HTR-8/SVneo (cell line): ENCODE data around the gene CD58.
"Not testable (repeated sequence)": the region's sequence is repeated elsewhere in the genome, so short reads cannot be mapped to it uniquely, and the experiment has no call there.

Experiments used
- DNase-seq: peaks from one replicate; pipeline ENCODE4 v3.0.0; 2011; ENCODE audit warnings: low spot score, mixed read lengths; ENCODE audit not compliant: insufficient read length
- FAIRE-seq: peaks from 2 replicates; lab custom pipeline; 2011; peaks lifted over from hg19 to GRCh38; lab: Jason Lieb, UNC

CD58 gene

DNA sequence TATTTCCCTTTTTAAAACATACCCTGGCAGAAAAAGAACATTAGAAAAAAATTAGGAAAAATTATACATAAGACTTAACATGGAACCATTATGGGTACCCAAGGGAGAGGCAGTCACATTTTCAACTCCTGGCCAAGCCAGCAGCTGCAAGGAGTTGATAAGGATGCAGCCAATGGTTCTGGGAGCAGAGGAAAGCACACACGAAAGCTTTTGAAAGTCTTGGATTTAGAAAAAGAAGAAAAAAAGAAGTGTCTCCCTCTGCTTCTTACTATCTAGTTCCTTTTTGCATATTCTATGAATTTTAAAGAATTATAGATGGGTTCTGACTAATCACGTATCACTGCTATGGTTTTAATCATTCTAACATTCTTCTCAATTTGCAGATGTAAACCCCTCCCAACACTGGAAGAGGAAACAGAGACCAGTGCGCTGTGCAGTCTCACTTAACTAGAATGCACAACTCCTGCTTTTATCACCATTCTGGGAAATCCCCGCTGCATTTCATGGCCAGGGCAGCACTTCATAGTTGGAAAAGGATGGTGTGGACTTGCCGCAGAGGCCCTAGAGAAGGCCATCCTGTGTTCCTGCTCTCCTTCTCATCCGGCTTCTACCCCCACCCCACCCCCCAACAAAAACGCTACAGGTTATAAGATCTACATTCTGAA is 2.7 kb upstream of the CD58 start:
- DNase-seq = no peak
- no peak for FAIRE-seq

DNA sequence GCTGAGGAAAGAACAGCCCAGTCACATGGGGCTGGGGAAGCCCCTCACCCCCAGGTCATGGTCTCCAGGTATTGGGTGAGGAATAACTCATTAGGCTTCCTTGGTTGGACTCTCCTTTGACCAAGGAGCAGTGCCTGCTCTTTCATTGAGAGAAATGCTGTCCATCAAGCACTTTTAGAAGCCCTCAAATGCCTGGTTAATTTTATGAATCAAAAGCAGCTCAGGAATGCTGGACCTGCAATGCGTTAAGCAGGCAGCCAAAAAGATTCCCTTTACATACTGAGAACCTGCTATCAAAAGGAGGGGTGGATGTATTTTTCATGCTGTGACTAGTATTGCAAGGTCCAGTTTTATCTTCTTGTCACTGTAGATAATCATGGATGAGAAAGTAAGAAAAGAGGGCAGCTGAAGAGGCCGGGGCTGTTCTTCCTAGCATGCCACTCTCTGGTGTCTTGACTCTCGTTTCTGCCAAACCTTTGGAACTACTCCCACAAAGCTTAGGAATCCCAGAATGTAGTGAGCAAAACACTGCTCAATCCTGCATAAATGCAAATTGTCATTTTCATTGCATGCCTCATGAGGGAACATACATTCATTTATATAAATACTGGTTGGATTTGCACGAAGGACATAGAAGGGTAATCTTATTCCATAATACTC is 2.1 kb upstream of the CD58 start:
- no peak for DNase-seq
- FAIRE-seq = no peak

DNA sequence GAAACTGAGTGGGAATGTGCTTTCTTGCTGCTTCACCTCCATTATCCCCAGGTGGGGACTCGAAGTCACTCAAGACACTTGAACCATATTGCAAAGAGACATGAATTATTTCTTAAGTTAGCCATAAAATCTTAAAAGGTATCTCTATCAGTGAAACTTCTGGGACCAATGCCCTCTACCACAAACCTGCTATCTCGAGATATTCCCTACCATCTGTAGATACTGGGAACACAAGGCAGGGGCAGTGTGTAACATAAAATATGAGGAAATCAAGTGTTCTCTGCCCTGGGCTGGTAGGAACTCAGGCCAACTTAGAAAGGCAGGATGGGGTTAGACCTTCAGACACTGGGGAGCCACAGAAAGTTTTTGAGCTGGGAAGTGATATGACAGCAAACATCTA is 1.3 kb upstream of the CD58 start:
- FAIRE-seq = no peak
- DNase-seq = no peak

DNA sequence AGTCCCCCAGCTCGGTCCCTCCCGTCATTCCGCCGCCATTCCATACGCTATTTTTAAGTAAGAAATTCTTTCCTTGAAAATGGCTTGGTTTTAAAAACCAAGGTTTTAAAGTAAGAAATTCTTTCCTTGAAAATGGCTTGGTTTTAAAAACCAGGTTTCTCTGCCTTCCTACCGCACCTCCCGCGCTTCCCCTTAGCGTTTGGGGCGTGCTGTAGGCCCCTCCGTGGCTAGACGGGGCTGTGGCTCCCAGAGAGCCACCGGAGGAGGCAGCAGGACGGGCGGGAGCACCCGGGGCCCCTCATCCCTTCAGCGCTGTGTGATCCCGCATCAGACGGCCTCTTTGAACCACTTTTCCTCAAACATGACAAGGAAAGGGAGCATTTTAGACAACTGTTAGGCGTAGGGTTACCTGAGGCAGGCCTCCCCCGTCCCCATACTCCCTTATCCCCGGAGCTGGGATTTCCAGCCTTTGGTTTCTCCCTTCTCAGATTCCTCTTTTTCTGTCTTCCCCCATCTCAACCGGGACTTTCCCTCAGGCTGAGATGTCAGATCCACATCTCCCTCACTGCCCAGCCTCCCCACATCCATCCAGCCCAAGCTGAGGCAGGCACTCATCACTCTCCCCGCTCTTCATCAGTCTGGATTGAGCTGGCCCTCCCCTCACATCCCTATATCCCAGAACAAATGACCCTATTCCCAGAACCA is 541 bp upstream of the CD58 start:
- no peak for DNase-seq
- no peak for FAIRE-seq

DNA sequence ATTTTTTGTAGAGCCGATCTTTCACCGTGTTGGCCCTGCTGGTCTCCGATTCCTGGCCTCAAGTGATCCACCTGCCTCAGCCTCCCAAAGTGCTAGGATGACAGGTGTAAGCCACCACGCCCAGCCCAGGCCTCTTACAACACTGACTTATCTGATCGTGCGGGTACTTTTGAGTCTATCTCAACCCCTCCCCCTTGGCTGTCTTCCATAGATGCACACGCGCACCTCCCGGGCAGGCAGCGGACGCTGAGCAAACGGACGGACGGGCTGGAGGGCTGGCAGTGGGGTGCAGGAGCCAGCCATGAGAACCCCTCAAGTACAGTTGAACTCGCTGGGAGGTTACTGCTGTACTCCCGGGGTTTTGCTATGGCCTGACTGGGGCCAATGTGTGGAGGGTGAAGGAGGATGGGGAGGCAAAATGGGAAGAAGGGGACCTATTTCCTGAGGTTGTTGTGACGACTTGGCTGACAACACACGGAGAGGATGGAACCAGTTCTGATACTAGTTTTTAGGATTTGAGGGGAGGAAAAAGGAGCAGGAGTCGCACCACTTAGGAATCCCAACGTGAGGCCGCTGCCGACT is 959 bp downstream of the CD58 start:
- DNase-seq (no peak), FAIRE-seq (no peak)

DNA sequence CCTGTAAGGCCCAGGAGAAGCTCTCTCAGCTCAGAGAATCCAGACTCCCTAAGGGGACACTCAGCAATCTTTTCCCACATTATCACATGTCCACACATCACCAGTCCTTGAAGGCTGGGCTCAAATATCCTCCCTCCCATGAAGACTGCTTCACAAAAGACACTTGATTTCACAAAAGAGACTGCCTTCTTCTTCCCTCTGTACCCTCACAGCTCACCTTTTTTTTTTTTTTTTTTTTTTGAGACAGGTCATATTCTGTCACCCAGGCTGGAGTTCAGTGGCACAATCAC is 1.5 kb downstream of the CD58 start:
- DNase-seq (no peak), FAIRE-seq (no peak)

DNA sequence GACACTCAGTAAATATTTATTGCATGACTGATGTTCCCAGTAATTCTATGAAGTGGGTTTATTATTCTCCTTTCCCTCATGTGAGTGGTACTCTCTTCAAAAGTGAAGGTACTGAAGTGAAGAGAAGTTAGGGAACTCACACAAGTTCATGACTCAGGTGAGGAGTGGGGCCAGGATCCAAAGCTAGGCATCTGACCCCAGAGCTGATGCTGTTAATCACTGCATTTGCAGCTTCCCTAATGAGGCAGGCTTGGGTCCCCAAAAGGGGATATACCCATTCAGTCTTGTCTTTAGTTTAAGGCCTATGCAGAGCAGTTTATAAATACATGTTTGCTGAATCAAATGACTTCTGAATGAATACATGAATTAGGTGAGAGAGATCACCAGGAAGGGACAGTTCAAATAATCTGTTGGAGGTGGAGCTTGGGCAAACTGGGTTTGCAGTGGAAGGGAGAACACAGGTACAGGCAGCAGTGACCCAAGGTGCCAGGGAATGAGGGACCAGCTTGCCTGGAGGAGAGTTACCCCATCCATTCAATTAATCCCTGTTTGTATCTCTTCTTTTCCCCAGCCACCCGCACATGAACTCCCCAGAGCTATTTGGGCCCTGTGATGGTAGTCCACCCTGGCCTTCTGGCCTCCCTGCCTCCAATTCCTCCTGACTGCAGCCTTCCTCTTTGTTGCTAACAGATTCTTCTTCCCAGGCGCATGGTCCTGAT is 2.0 kb downstream of the CD58 start:
- FAIRE-seq (no peak), DNase-seq (no peak)

DNA sequence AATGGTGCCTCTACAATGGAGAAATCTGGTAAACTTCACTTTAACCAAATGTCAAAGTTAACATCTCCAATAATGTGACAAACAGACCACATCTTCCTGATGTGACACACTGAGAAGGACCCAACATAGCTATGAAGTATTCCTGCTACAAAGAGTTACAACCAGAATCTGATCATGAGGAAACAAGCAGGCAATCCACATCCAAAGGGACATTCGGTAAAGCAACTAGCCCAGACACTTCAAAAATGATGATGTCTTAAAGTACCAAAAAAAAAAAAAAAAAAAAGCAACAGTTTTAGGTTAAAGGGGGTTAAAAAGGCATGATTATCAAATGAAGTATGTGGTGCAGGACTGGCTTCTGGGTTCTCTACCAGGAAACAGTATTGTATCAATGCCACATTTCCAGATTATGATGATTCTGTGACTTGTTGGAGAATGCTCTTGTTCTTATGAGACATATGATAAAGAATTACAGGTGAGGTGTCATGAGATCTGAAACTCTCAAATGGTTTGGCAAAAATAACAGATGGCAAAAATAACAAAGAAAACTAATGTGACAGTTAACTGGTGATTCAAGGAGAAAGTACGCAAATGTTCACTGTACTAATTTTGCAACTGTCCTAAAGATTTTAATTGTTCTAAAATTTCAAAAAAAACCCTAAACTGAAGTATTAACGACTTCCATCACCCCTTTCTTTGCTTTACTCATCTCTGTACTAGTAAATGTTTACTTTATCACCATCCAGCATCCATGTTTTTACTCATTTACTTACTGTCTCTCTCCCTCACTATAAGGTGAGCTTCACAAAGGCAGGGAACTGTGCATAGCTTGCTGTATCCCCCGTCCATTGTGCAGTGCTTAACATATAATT is 2.8 kb downstream of the CD58 start:
- FAIRE-seq = no peak
- no peak for DNase-seq

DNA sequence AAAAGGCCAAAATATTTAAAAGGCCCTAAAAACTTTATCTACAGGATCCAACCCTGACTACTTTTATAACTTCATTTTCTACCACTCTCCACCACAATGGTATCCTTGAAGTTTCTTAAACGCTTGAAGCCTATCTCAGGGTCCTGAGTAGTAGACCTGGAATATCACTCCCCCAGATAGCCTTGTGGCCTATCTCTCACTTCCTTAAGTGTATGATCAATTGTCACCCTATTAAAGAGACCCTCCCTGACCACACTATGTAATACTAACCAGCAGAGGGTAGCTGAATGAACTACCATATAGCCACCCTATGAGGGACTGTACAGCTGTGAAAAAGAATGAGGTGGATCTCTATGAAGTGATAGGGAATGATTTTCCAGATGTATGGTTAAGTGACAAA is 5.6 kb downstream of the CD58 start:
- DNase-seq (no peak), FAIRE-seq (no peak)

DNA sequence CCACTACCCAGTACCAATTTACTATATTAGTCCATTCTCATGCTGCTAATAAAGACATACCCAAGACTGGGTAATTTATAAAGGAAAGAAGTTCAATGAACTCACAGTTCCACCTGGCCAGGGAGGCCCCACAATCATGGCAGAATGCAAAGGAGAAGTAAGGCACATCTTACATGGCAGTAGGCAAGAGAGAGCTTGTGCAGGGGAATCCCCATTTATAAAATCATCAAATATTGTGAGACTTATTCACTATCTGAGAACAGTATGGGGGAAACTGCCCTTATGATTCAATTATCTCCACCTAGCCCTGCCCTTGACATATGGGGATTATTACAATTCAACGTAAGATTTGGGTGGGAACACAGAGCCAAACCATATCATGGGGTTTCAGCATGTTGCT is 6.4 kb downstream of the CD58 start:
- DNase-seq = no peak
- FAIRE-seq = no peak

DNA sequence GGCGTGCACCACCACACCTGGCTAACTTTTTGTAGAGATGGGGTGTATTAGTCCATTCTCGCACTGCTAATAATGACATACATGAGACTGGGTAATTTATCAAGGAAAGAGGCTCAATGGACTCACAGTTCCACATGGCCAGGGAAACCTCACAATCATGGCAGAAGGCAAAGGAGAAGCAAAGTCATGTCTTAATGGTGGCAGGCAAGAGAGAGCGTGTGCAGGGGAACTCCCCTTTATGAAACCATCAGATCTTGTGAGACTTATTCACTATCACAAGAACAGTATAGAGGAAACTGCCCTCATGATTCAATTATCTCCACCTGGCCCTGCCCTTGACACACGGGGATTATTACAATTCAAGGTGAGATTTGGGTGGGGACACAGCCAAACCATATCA is 8.4 kb downstream of the CD58 start:
- DNase-seq, FAIRE-seq: not testable (repeated sequence)

DNA sequence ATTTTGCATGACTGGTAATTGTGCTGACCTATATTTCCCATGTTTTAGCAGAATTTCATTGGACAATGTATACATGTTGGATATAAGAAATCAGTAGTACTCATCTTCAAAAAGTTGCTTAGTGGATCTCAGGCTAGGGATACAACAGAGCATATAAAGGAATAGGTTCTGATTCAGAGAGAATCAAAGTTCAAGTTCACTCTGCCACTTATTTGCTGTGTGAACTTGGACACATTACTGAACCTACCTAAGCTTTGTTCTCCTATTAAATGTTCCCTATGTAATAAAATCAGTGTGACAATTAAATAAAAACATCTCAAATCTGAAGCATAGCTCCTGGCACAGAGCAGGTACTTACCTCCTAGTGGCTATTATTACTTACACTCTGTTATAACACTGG is 9.3 kb downstream of the CD58 start:
- no peak for FAIRE-seq
- no peak for DNase-seq

DNA sequence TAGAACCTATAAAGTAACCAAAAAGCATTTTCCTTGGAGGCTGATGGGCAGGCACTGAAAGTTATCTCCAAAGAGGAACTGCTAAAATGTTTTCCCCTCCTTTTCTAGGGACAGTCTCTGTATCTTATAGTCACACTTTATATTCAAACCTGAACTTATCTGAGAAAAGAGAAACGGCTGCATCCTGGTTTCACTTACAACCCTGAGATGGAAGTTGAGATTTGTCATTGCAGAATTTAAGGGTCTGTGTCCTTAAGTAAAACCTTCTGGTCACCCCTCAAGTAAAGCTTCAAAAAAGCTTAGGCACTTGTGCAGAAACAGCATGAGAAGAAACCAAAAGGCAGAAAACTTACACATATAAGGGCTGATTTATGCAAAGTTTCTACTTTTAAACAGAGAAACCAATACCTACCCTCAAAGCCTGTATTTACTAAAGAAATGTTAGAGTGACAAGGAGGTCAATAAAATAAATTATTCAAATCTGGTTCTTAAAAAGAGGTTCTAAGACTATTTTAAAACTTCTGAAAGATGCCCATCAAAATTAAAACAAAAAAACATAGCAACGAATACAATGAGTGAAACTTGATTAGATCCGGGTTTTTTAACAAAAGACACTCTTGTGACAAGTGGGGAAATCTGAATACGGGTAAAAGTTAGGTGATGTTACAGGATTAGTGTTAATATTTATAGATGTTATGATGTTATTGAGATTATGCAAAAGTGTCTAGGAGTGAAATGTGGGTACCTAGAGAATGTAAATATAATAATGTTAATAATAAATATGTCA is 9.9 kb downstream of the CD58 start:
- FAIRE-seq (no peak), DNase-seq (no peak)

DNA sequence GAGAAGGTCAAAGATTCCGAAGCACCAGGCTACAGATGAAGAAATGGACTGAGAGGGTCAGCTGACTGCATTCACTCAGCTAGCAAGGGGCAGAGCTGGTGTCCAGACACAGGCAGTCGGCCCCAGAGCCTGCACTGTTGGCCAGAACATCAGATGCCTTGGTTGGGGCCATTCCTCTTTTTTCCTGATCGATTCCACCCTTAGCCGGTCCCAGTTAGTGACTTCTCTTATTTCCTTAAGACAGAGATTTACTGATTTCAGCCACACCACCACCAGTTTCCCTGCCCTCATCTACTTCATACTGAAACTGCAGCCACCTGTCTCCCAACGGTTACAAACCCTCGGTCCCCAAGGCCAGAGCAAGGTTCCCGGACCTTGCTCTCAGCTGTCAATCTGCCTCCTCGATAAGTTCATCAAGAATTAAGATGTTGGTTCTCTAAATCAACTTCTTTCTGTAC is 11.5 kb downstream of the CD58 start:
- no peak for FAIRE-seq
- no peak for DNase-seq

DNA sequence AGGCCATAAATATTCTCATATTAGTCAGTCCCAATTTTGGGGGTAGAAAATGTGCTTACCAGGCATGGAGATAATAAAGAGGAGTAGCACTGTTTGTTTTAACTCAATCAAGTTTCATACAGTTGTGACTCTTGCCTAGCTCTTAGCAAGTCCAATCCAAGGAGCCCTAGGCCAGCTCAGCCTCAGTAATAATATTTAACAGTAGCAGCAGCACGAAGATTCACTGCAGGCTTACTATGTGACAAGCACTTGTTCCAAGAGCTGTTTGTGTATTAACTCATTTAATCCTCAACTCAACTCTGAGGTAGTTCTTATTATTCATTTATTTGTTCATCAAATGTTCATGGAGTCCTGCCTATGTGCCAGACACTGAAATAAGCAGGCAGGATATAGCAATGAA is 12.3 kb downstream of the CD58 start:
- DNase-seq (no peak), FAIRE-seq (no peak)

DNA sequence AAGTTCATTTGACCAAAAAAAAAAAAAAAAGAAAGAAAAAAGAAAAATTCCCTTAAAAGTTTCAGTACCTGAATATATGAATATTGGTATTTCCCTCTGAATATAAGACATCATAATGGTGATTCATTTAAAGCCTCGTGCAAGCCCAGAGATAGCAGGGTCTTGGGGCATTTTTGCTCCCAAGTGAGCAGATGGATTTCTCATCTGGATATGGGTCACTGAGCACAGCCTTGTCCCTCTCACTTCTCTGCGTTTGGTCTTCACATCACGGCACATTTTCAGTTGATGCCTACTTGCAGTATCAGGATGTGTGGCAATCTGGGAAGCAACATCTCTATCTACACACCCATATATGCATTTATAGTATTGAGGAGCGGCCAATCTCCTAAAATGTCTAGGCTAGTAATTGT is 12.7 kb downstream of the CD58 start:
- FAIRE-seq = no peak
- no peak for DNase-seq

DNA sequence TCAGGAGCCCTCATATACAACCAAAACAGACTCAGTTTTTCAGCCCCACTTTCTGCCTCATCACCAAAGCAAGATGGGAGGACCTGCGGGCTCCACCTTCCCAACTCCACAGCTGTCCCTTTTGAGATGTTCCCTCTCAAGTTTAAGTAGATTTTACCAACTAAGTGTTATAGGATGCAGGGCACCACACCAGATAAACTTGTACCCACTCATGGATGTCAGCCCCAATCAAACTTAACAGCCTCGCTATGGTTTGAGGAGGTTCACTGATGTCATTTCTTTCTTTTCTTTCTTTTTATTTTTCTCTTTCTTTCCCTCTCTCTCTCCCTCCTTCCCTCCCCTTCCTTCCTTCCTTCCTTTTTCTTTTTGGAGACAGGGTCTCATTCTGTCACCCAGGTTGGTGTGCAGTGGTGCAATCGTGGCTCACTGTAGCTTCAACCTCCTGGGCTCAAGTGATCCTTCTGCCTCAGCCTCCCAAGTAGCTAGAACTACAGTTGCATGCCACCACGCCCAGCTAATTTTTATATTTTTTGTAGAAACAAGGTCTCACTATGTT is 13.4 kb downstream of the CD58 start:
- FAIRE-seq = no peak
- DNase-seq = no peak

DNA sequence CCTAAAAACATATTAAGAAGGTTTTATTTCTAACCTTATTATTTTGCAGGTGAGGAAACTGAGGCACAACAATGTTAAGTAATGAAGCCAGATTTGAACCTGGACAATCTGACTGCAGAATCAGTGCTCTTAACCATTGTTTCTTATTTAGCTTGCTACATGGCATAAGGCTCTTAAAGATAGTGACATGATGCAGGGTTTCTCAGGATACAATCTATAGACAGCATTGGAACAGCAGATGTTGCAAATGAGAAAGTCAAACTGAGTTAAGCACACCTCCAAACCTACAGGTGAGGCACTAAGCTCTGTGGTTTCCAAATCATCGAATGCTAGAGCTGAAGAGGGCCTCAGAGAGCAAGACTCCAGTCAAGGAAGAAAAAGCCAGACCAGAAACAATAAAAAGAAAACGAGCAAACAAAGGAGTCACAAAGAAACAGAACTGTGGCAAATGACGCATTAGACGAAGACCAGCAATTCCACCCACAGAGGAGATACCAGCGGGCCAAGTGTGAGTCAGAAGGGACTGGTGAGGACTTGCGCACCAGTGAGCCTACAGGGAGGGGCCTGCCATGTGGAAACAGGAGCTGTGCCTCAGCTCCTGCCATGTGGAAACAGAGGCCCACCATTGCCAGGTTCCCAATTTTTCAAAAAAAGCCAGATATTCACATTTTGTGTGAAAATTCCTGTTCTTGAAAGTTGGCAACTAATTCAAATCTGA is 14.4 kb downstream of the CD58 start:
- no peak for DNase-seq
- FAIRE-seq = no peak
